ENCODE measurements around the gene LUZP2.

DNA sequence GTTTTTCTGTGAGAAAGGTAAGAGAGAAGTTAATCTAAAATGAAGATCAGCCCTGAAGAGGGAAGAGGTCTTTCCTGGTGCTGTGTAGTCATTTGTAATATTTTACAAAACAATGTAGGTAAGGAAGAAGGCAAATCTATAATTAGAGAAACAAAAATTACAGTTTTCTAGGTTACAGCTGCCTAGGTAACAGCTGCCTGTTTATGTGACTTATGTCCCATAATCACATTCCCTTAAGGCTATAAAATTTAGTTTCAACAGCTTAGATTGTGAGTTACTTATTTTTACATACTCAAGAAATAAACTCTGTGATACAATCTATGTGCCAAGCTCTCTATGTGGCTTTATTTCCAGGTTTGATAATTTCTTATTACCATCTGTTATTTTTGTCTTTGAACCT lies 19.8 kb downstream of the LUZP2 start:
- TF ChIP-seq, protein P1, sequence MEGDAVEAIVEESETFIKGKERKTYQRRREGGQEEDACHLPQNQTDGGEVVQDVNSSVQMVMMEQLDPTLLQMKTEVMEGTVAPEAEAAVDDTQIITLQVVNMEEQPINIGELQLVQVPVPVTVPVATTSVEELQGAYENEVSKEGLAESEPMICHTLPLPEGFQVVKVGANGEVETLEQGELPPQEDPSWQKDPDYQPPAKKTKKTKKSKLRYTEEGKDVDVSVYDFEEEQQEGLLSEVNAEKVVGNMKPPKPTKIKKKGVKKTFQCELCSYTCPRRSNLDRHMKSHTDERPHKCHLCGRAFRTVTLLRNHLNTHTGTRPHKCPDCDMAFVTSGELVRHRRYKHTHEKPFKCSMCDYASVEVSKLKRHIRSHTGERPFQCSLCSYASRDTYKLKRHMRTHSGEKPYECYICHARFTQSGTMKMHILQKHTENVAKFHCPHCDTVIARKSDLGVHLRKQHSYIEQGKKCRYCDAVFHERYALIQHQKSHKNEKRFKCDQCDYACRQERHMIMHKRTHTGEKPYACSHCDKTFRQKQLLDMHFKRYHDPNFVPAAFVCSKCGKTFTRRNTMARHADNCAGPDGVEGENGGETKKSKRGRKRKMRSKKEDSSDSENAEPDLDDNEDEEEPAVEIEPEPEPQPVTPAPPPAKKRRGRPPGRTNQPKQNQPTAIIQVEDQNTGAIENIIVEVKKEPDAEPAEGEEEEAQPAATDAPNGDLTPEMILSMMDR (IDR thresholded peaks at IDR 0.05 in 8 of 11, conservative IDR thresholded peaks at IDR 0.05 in 3 of 11) = no peak
- TF ChIP-seq POLR2A (IDR thresholded peaks at IDR 0.05) (no peak), POLR2AphosphoS5 (IDR thresholded peaks at IDR 0.05) (no peak)
